Hepatocyte (in vitro differentiated cells): ENCODE data around the gene DMXL1. TPM values are rescaled to one million over a fixed set of nuclear protein-coding genes. Genes with fewer than 3 reads are reported as not detected.
A peak's percentile ranks its signal among the peaks of the same experiment; 100 is the strongest.

Source experiments
- DNase-seq: peaks from one replicate; pipeline ENCODE4 v3.0.0-alpha.2; 2016; ENCODE audit warnings: low spot score
- H2AFZ ChIP-seq: fragments of 200-600 bp; sonication (generic); 2 replicates; pipeline ENCODE4 v1.6.0; 2016; ENCODE audit warnings: antibody characterized with exemption, mild to moderate bottlenecking
- H3K27ac ChIP-seq: fragments of 200-600 bp; sonication (generic); 2 replicates; pipeline ENCODE4 v1.5.1; 2016; ENCODE audit warnings: mild to moderate bottlenecking
- H3K27me3 ChIP-seq: fragments of 200-600 bp; sonication (generic); 2 replicates; pipeline ENCODE4 v1.6.1; 2016
- H3K36me3 ChIP-seq: fragments of 200-600 bp; sonication (generic); replicated peaks from 2 replicates; pipeline ENCODE4 v1.5.1; 2016; ENCODE audit warnings: low read depth; ENCODE audit not compliant: insufficient read depth
- H3K4me1 ChIP-seq: fragments of 200-600 bp; sonication (generic); 2 replicates; pipeline ENCODE4 v1.5.1; 2016; ENCODE audit warnings: mild to moderate bottlenecking, moderate library complexity; ENCODE audit not compliant: insufficient read depth
- H3K4me2 ChIP-seq: fragments of 200-600 bp; sonication (generic); 2 replicates; pipeline ENCODE4 v1.6.0; 2016
- H3K4me3 ChIP-seq: fragments of 200-600 bp; sonication (generic); 2 replicates; pipeline ENCODE4 v1.5.1; 2016; ENCODE audit warnings: mild to moderate bottlenecking
- H3K79me2 ChIP-seq: fragments of 200-600 bp; sonication (generic); 2 replicates; pipeline ENCODE4 v1.6.0; 2017; ENCODE audit warnings: mild to moderate bottlenecking
- H3K9me2 ChIP-seq: fragments of 200-600 bp; sonication (generic); replicated peaks from 2 replicates; pipeline ENCODE4 v1.6.0; 2017; ENCODE audit warnings: mild to moderate bottlenecking; ENCODE audit not compliant: insufficient read depth
- H3K9me3 ChIP-seq: fragments of 200-600 bp; sonication (generic); 2 replicates; pipeline ENCODE4 v1.5.1; 2016; ENCODE audit warnings: low read depth, mild to moderate bottlenecking
- H4K20me1 ChIP-seq: fragments of 200-600 bp; sonication (generic); 2 replicates; pipeline ENCODE4 v1.6.0; 2016; ENCODE audit warnings: mild to moderate bottlenecking; ENCODE audit not compliant: insufficient read depth, poor library complexity, severe bottlenecking
- EZH2 ChIP-seq: fragments of 200-600 bp; sonication (generic); IDR thresholded peaks from 2 replicates; pipeline ENCODE4 v1.6.1; 2016; ENCODE audit warnings: antibody characterized with exemption, mild to moderate bottlenecking, borderline replicate concordance
- EZH2phosphoT487 ChIP-seq: fragments of 200-600 bp; sonication (generic); IDR thresholded peaks from one replicate; pipeline ENCODE4 v1.6.1; 2018; ENCODE audit warnings: antibody characterized with exemption, mild to moderate bottlenecking, low read depth, moderate library complexity; ENCODE audit not compliant: unreplicated experiment, severe bottlenecking
- WGBS: methylation state at CpG from one replicate; pipeline ENCODE4 v1.1.6; 2016; ENCODE audit warnings: low lambda C conversion rate; ENCODE audit errors: missing lambda C conversion rate; 5-methylcytosine and 5-hydroxymethylcytosine counted together
- polyA plus RNA-seq: library from polyadenylated mRNA; unstranded; fragments of >200 nt; fragmentation: Nextera tagmentation; extraction: Ambion mirVana; gene quantifications from 2 replicates; pipeline ENCODE4 v1.2.1, GENCODE V29; 2016
- total RNA-seq: library from RNA; depleted of rRNA; stranded (reverse); fragments of >200 nt; gene quantifications from 2 replicates; pipeline ENCODE4 v1.2.3, GENCODE V29; 2014
- TF ChIP-seq, protein P1 (sequence below): fragments of 200-600 bp; sonication (generic); IDR thresholded peaks from 2 replicates; pipeline ENCODE4 v1.5.1; 2016; ENCODE audit warnings: antibody characterized with exemption, mild to moderate bottlenecking; ENCODE audit not compliant: poor library complexity

Gene DMXL1
- total and polyA plus RNA-seq, 2 experiments from 2014 or later = 13.3 to 46.1 TPM

GRCh38 chr5:119063579-119064379 lies 7.1 kb upstream of the DMXL1 start:
- Histone ChIP-seq H3K4me1 (no peaks in the 10 kb centered on the region), H3K4me3 (no peak overlapping the region), H3K36me3 (no peaks in the 10 kb centered on the region), H3K27ac (no peak overlapping the region), H3K79me2 (no peaks in the 10 kb centered on the region), H4K20me1 (no peaks in the 10 kb centered on the region), H3K4me2 (no peak overlapping the region), H3K9me2 (no peaks in the 10 kb centered on the region), H2AFZ (no peak overlapping the region), H3K9me3 (no peaks in the 10 kb centered on the region), H3K27me3 (no peaks in the 10 kb centered on the region)
- TF ChIP-seq, protein P1, sequence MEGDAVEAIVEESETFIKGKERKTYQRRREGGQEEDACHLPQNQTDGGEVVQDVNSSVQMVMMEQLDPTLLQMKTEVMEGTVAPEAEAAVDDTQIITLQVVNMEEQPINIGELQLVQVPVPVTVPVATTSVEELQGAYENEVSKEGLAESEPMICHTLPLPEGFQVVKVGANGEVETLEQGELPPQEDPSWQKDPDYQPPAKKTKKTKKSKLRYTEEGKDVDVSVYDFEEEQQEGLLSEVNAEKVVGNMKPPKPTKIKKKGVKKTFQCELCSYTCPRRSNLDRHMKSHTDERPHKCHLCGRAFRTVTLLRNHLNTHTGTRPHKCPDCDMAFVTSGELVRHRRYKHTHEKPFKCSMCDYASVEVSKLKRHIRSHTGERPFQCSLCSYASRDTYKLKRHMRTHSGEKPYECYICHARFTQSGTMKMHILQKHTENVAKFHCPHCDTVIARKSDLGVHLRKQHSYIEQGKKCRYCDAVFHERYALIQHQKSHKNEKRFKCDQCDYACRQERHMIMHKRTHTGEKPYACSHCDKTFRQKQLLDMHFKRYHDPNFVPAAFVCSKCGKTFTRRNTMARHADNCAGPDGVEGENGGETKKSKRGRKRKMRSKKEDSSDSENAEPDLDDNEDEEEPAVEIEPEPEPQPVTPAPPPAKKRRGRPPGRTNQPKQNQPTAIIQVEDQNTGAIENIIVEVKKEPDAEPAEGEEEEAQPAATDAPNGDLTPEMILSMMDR = no peak
- TF ChIP-seq EZH2phosphoT487 = no peak
- no peak for TF ChIP-seq EZH2
- DNase-seq = peak; percentile 24
- 33% methylated on average over 5 of the region's 5 CpGs for WGBS

GRCh38 chr5:119067450-119067849 lies 3.4 kb upstream of the DMXL1 start:
- Histone ChIP-seq H3K9me2 (no peaks in the 10 kb centered on the region), H3K9me3 (no peaks in the 10 kb centered on the region), H4K20me1 (no peaks in the 10 kb centered on the region), H3K36me3 (no peaks in the 10 kb centered on the region), H3K27me3 (no peaks in the 10 kb centered on the region), H3K27ac (no peak overlapping the region), H3K79me2 (peaks cover 10% of the 10 kb centered on the region), H2AFZ (no peak overlapping the region), H3K4me3 (no peak overlapping the region), H3K4me2 (no peak overlapping the region), H3K4me1 (no peaks in the 10 kb centered on the region)
- no peak for DNase-seq
- WGBS = 100% methylated on average over 4 of the region's 4 CpGs
- TF ChIP-seq EZH2phosphoT487 = no peak
- TF ChIP-seq EZH2 = no peak
- TF ChIP-seq, protein P1 = no peak

DNA sequence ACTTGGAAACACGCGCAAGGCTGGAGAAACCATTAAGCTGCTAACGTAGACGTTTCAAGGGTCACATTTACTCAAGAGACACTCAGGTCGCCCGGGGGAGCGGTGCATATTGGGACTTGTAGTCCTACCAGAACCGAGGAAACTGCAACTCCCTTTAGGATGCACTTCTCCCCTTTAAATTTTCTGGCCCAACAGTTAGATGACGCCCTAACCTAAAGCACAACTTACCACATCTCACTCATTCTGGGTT lies 384 bp upstream of the DMXL1 start:
- Histone ChIP-seq H3K4me2 (peak overlapping the region; percentile 74), H3K9me3 (no peaks in the 10 kb centered on the region), H3K27me3 (no peaks in the 10 kb centered on the region), H3K27ac (peak overlapping the region; percentile 83), H2AFZ (peak overlapping the region; percentile 42), H3K36me3 (no peaks in the 10 kb centered on the region), H3K4me3 (peak overlapping the region; percentile 12), H3K4me1 (peaks cover 12% of the 10 kb centered on the region), H4K20me1 (peaks cover under 1% of the 10 kb centered on the region), H3K79me2 (peaks cover 41% of the 10 kb centered on the region), H3K9me2 (no peaks in the 10 kb centered on the region)
- 0% methylated on average over 9 of the region's 9 CpGs for WGBS
- no peak for TF ChIP-seq EZH2
- TF ChIP-seq EZH2phosphoT487 = no peak
- TF ChIP-seq, protein P1 = no peak
- peak; percentile 92 for DNase-seq
